DOHH2 (cell line): Measurements from ENCODE around the gene SLC2A13.
"Not testable (repeated sequence)": the region's sequence is repeated elsewhere in the genome, so short reads cannot be mapped to it uniquely, and the experiment has no call there.

Source experiments
- H3F3A ChIP-seq: fragments of 200-600 bp; sonication (generic), shearing (Covaris generic); 2 replicates; pipeline ENCODE4 v1.6.0; 2016; ENCODE audit warnings: antibody characterized with exemption, mild to moderate bottlenecking; ENCODE audit not compliant: control insufficient read depth, insufficient read depth
- H3K27ac ChIP-seq: fragments of 200-600 bp; sonication (generic); 2 replicates; pipeline ENCODE4 v1.5.1; 2014; ENCODE audit warnings: low read depth, mild to moderate bottlenecking, low read length, moderate library complexity
- H3K27me3 ChIP-seq: fragments of 200-600 bp; sonication (generic); 2 replicates; pipeline ENCODE4 v1.6.1; 2014; ENCODE audit warnings: mild to moderate bottlenecking, low read length, mixed read lengths; ENCODE audit not compliant: control insufficient read depth
- H3K36me3 ChIP-seq: fragments of 200-600 bp; sonication (generic); 2 replicates; pipeline ENCODE4 v1.6.1; 2014; ENCODE audit warnings: mild to moderate bottlenecking, low read length, moderate library complexity, mixed read lengths; ENCODE audit not compliant: control insufficient read depth
- H3K4me1 ChIP-seq: fragments of 200-600 bp; sonication (generic); 2 replicates; pipeline ENCODE4 v1.6.1; 2014; ENCODE audit warnings: mild to moderate bottlenecking, low read length, mixed read lengths; ENCODE audit not compliant: control insufficient read depth
- H3K4me2 ChIP-seq: fragments of 200-600 bp; sonication (generic); 2 replicates; pipeline ENCODE4 v1.6.0; 2014; ENCODE audit warnings: mild to moderate bottlenecking, low read length, moderate library complexity
- H3K4me3 ChIP-seq: fragments of 200-600 bp; sonication (generic); 2 replicates; pipeline ENCODE4 v1.5.1; 2014; ENCODE audit warnings: mild to moderate bottlenecking, low read length, mixed read lengths
- H3K79me2 ChIP-seq: fragments of 200-600 bp; sonication (generic); 2 replicates; pipeline ENCODE4 v1.6.1; 2014; ENCODE audit warnings: mild to moderate bottlenecking, low read length, mixed read lengths; ENCODE audit not compliant: control insufficient read depth
- H3K9me2 ChIP-seq: fragments of 200-600 bp; sonication (generic); replicated peaks from 2 replicates; pipeline ENCODE4 v1.6.1; 2014; ENCODE audit warnings: mild to moderate bottlenecking, low read length, mixed read lengths; ENCODE audit not compliant: control insufficient read depth
- H3K9me3 ChIP-seq: fragments of 200-600 bp; sonication (generic); 2 replicates; pipeline ENCODE4 v1.6.1; 2014; ENCODE audit warnings: antibody characterized with exemption, low read length, mixed read lengths; ENCODE audit not compliant: control insufficient read depth, insufficient read depth
- H4K20me1 ChIP-seq: fragments of 200-600 bp; sonication (generic); 2 replicates; pipeline ENCODE4 v1.6.0; 2014; ENCODE audit warnings: low read depth, mild to moderate bottlenecking, antibody characterized with exemption, low read length, moderate library complexity; ENCODE audit not compliant: control insufficient read depth, insufficient read depth
- CTCF ChIP-seq: fragments of 200-600 bp; sonication (generic); IDR thresholded peaks from one replicate; pipeline ENCODE4 v1.5.1; 2014; ENCODE audit warnings: antibody characterized with exemption, mild to moderate bottlenecking, low read depth, low read length; ENCODE audit not compliant: poor library complexity, severe bottlenecking
- EZH2phosphoT487 ChIP-seq: fragments of 200-600 bp; sonication (generic); IDR thresholded peaks from 2 replicates; pipeline ENCODE4 v1.6.1; 2017; ENCODE audit warnings: borderline replicate concordance, mild to moderate bottlenecking, antibody characterized with exemption, low read length, moderate library complexity, mixed read lengths

Gene SLC2A13

GRCh38 chr12:39763071-39763889 lies 342.6 kb downstream of the SLC2A13 start:
- Histone ChIP-seq H3K27me3 (no peaks in the 10 kb centered on the region), H3K79me2 (no peaks in the 10 kb centered on the region), H3K9me2 (no peaks in the 10 kb centered on the region), H3K27ac (no peak overlapping the region), H3K4me1 (no peaks in the 10 kb centered on the region), H3K4me3 (no peak overlapping the region), H4K20me1 (no peaks in the 10 kb centered on the region), H3K36me3 (no peaks in the 10 kb centered on the region), H3K9me3 (no peaks in the 10 kb centered on the region), H3F3A (no peaks in the 10 kb centered on the region), H3K4me2 (no peak overlapping the region)
- no peak for TF ChIP-seq CTCF
- no peak for TF ChIP-seq EZH2phosphoT487

GRCh38 chr12:39755478-39755877 lies 350.4 kb downstream of the SLC2A13 start:
- no peak for TF ChIP-seq EZH2phosphoT487
- Histone ChIP-seq H3K9me2 (no peaks in the 10 kb centered on the region), H4K20me1 (no peaks in the 10 kb centered on the region), H3K27ac (no peak overlapping the region), H3K9me3 (no peaks in the 10 kb centered on the region), H3F3A (no peaks in the 10 kb centered on the region), H3K27me3 (no peaks in the 10 kb centered on the region), H3K79me2 (no peaks in the 10 kb centered on the region), H3K36me3 (no peaks in the 10 kb centered on the region), H3K4me2 (no peak overlapping the region), H3K4me1 (no peaks in the 10 kb centered on the region), H3K4me3 (no peak overlapping the region)

- H3K79me2 ChIP-seq = no peaks in the 10 kb centered on the region
- no peak overlapping the region for H3K4me3 ChIP-seq
- H3F3A ChIP-seq = no peaks in the 10 kb centered on the region
- no peak overlapping the region for H3K4me2 ChIP-seq
- TF ChIP-seq EZH2phosphoT487 (no peak), CTCF (no peak)
- H4K20me1 ChIP-seq = no peaks in the 10 kb centered on the region
- no peaks in the 10 kb centered on the region for H3K27me3 ChIP-seq
- H3K36me3 ChIP-seq = no peaks in the 10 kb centered on the region
- H3K9me2 ChIP-seq = no peaks in the 10 kb centered on the region
- no peaks in the 10 kb centered on the region for H3K4me1 ChIP-seq
- H3K27ac ChIP-seq = no peak overlapping the region
- no peaks in the 10 kb centered on the region for H3K9me3 ChIP-seq
Measured at GRCh38 chr12:39752482-39753137, 353.3 kb downstream of the SLC2A13 start.

- not testable (repeated sequence) for H3F3A ChIP-seq, H3K9me3 ChIP-seq, H3K4me2 ChIP-seq, H3K4me3 ChIP-seq, H3K27ac ChIP-seq, H4K20me1 ChIP-seq, H3K79me2 ChIP-seq, H3K27me3 ChIP-seq, H3K36me3 ChIP-seq, H3K9me2 ChIP-seq, H3K4me1 ChIP-seq
Measured at GRCh38 chr12:39746151-39746550, 359.7 kb downstream of the SLC2A13 start.
